CD1c-positive myeloid dendritic cell (primary cell): ENCODE data around the gene ZGPAT.

Experiments
- DNase-seq: peaks from one replicate; pipeline ENCODE4 v3.0.0-alpha.2; 2016; ENCODE audit errors: extremely low spot score

ZGPAT gene

GRCh38 chr20:63744574-63745423 is 37.0 kb downstream of the ZGPAT start:
- no peak for DNase-seq

- no peak for DNase-seq
Measured at GRCh38 chr20:63745424-63745805, 37.6 kb downstream of the ZGPAT start.

- no peak for DNase-seq
Measured at GRCh38 chr20:63745961-63746731, 38.3 kb downstream of the ZGPAT start.

GRCh38 chr20:63746751-63747315 is 39.0 kb downstream of the ZGPAT start:
- no peak for DNase-seq

GRCh38 chr20:63747622-63748069 is 39.8 kb downstream of the ZGPAT start:
- DNase-seq = no peak

GRCh38 chr20:63748070-63748933 is 40.5 kb downstream of the ZGPAT start:
- no peak for DNase-seq

GRCh38 chr20:63748934-63749270 is 41.1 kb downstream of the ZGPAT start:
- DNase-seq = no peak

- no peak for DNase-seq
Measured at GRCh38 chr20:63749597-63750508, 42.0 kb downstream of the ZGPAT start.

GRCh38 chr20:63750807-63751470 is 43.1 kb downstream of the ZGPAT start:
- DNase-seq = peak; percentile 39

- DNase-seq = no peak
Measured at GRCh38 chr20:63751471-63752271, 43.8 kb downstream of the ZGPAT start.

- DNase-seq = no peak
Measured at GRCh38 chr20:63752411-63753101, 44.7 kb downstream of the ZGPAT start.

GRCh38 chr20:63753381-63753780 is 45.5 kb downstream of the ZGPAT start:
- DNase-seq = no peak

GRCh38 chr20:63754008-63754407 is 46.2 kb downstream of the ZGPAT start:
- DNase-seq = no peak

GRCh38 chr20:63755933-63756647 is 48.3 kb downstream of the ZGPAT start:
- no peak for DNase-seq

- no peak for DNase-seq
Measured at GRCh38 chr20:63756648-63756991, 48.8 kb downstream of the ZGPAT start.

- DNase-seq = no peak
Measured at GRCh38 chr20:63758152-63758551, 50.3 kb downstream of the ZGPAT start.

GRCh38 chr20:63759377-63759901 is 51.6 kb downstream of the ZGPAT start:
- no peak for DNase-seq
